Purkinje cell (primary cell): Measurements from ENCODE around the gene TUSC7. TPM values are rescaled to one million over a fixed set of nuclear protein-coding genes. Genes with fewer than 3 reads are reported as not detected.

Experiments
- polyA plus RNA-seq: library from polyadenylated mRNA; unstranded; fragments of >200 nt; fragmentation: Nextera tagmentation; gene quantifications from 2 replicates; pipeline ENCODE4 v1.2.1, GENCODE V29; 2014

Gene TUSC7
- 5.7 TPM in 1 of 2 replicates, not detected in the other for polyA plus RNA-seq

DNA sequence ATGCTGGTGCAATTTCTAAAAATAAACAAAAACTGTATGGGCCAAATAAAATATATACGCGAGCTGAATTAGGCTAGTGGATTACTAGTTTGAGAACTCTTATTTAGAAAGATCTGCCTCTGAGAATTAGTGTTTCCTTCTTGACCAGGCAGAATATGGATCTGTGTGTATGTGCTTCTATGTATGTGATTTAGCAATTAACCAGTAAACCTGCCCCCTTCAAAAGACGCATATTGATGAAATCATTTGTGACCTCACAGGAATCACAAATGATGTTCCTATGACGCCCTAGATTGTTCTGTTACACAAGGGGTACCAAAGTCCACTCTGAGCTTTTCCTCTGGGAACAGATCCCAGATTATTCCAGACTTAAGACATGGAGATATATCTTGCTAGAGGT lies at the start of gene TUSC7:
TUSC7 (plus strand) TSS at position 301 of the 400 bp plus-strand sequence.

